H9 (cell line): Measurements from ENCODE around the gene MICAL2. TPM values are rescaled to one million over a fixed set of nuclear protein-coding genes. Genes with fewer than 3 reads are reported as not detected.
A peak's percentile ranks its signal among the peaks of the same experiment; 100 is the strongest.

Experiments
- DNase-seq: peaks from one replicate; pipeline ENCODE4 v3.0.0-alpha.2; 2017
- H2AFZ ChIP-seq: one replicate; pipeline ENCODE4 v1.6.1; 2013; ENCODE audit warnings: mild to moderate bottlenecking, low read length, control low read depth, moderate library complexity
- H2AK5ac ChIP-seq: 2 replicates; pipeline ENCODE4 v1.6.1; 2013; ENCODE audit warnings: low read length, control low read depth, mixed read lengths; ENCODE audit not compliant: insufficient read length
- H2BK120ac ChIP-seq: one replicate; pipeline ENCODE4 v1.6.1; 2013; ENCODE audit warnings: low read depth, mild to moderate bottlenecking, low read length, control low read depth, inconsistent platforms; ENCODE audit not compliant: poor library complexity, severe bottlenecking
- H2BK12ac ChIP-seq: 2 replicates; pipeline ENCODE4 v1.6.1; 2013; ENCODE audit warnings: low read length, control low read depth, mixed read lengths, low read depth; ENCODE audit not compliant: insufficient read length
- H2BK15ac ChIP-seq: 2 replicates; pipeline ENCODE4 v1.6.1; 2013; ENCODE audit warnings: low read depth, low read length, control low read depth
- H2BK20ac ChIP-seq: one replicate; pipeline ENCODE4 v1.6.1; 2013; ENCODE audit warnings: low read depth, mild to moderate bottlenecking, low read length, control low read depth, inconsistent platforms; ENCODE audit not compliant: poor library complexity, severe bottlenecking
- H2BK5ac ChIP-seq: 2 replicates; pipeline ENCODE4 v1.6.1; 2013; ENCODE audit warnings: low read length, control low read depth, mixed read lengths; ENCODE audit not compliant: insufficient read length
- H3K14ac ChIP-seq: 2 replicates; pipeline ENCODE4 v1.6.1; 2013; ENCODE audit warnings: low read length, control low read depth; ENCODE audit not compliant: insufficient read depth
- H3K18ac ChIP-seq: 2 replicates; pipeline ENCODE4 v1.6.1; 2013; ENCODE audit warnings: low read depth, mild to moderate bottlenecking, mixed read lengths, low read length, control low read depth; ENCODE audit not compliant: insufficient read length
- H3K23ac ChIP-seq: 2 replicates; pipeline ENCODE4 v1.6.1; 2013; ENCODE audit warnings: low read length, control low read depth, mixed read lengths, low read depth; ENCODE audit not compliant: insufficient read length
- H3K23me2 ChIP-seq: 2 replicates; pipeline ENCODE4 v1.6.1; 2013; ENCODE audit warnings: low read depth, mild to moderate bottlenecking, mixed read lengths, low read length, control low read depth; ENCODE audit not compliant: insufficient read length, poor library complexity, severe bottlenecking
- H3K27ac ChIP-seq: 2 replicates; pipeline ENCODE4 v1.5.1; 2013; ENCODE audit warnings: low read length, control low read depth, mixed read lengths, low read depth; ENCODE audit not compliant: insufficient read length
- H3K27me3 ChIP-seq: 2 replicates; pipeline ENCODE4 v1.6.1; 2013; ENCODE audit warnings: low read length, control low read depth, inconsistent platforms; ENCODE audit not compliant: insufficient read depth
- H3K4ac ChIP-seq: 2 replicates; pipeline ENCODE4 v1.6.1; 2013; ENCODE audit warnings: low read depth, mild to moderate bottlenecking, control low read depth, inconsistent platforms, low read length, moderate library complexity
- H3K4me1 ChIP-seq: 2 replicates; pipeline ENCODE4 v1.6.1; 2013; ENCODE audit warnings: low read length, control low read depth, inconsistent platforms; ENCODE audit not compliant: insufficient read depth
- H3K4me2 ChIP-seq: 2 replicates; pipeline ENCODE4 v1.6.1; 2013; ENCODE audit warnings: low read length, control low read depth, mixed read lengths; ENCODE audit not compliant: insufficient read length, insufficient read depth
- H3K56ac ChIP-seq: 2 replicates; pipeline ENCODE4 v1.6.1; 2013; ENCODE audit warnings: low read depth, mild to moderate bottlenecking, mixed read lengths, low read length, control low read depth; ENCODE audit not compliant: insufficient read length
- H3K79me1 ChIP-seq: 2 replicates; pipeline ENCODE4 v1.6.1; 2013; ENCODE audit warnings: low read depth, mild to moderate bottlenecking, moderate library complexity, low read length, control low read depth, inconsistent platforms; ENCODE audit not compliant: insufficient read depth, poor library complexity, severe bottlenecking
- H3K79me2 ChIP-seq: 2 replicates; pipeline ENCODE4 v1.6.1; 2013; ENCODE audit warnings: low read length, control low read depth, inconsistent platforms; ENCODE audit not compliant: insufficient read depth
- H3K9ac ChIP-seq: 2 replicates; pipeline ENCODE4 v1.6.1; 2013; ENCODE audit warnings: low read length, control low read depth, mixed read lengths; ENCODE audit not compliant: insufficient read length; ENCODE audit errors: extremely low read depth
- H3K9me3 ChIP-seq: one replicate; pipeline ENCODE4 v1.6.1; 2013; ENCODE audit warnings: low read depth, low read length, inconsistent platforms; ENCODE audit not compliant: control insufficient read depth
- H3T11ph ChIP-seq: one replicate; pipeline ENCODE4 v1.6.1; 2013; ENCODE audit warnings: mild to moderate bottlenecking, low read length, control low read depth, inconsistent platforms
- H4K20me1 ChIP-seq: one replicate; pipeline ENCODE4 v1.6.1; 2013; ENCODE audit not compliant: control insufficient read depth, insufficient read length, insufficient read depth
- H4K5ac ChIP-seq: 2 replicates; pipeline ENCODE4 v1.6.1; 2013; ENCODE audit warnings: low read depth, mild to moderate bottlenecking, mixed read lengths, low read length, control low read depth; ENCODE audit not compliant: insufficient read length
- H4K8ac ChIP-seq: replicated peaks from 2 replicates; pipeline ENCODE4 v1.6.1; 2013; ENCODE audit warnings: low read length, control low read depth, mixed read lengths, low read depth; ENCODE audit not compliant: insufficient read length
- H4K91ac ChIP-seq: 2 replicates; pipeline ENCODE4 v1.6.1; 2013; ENCODE audit warnings: low read depth, mild to moderate bottlenecking, moderate library complexity, mixed read lengths, low read length, control low read depth; ENCODE audit not compliant: insufficient read length
- H3K27ac Mint-ChIP-seq, 3 experiments: 2 replicates in 2 of 3; 3 replicates in 1 of 3; pipeline ENCODE4 v1.8.0; 2020 to 2021; ENCODE audit warnings: mixed read lengths in 3 of 3, mild to moderate bottlenecking in 1 of 3, moderate library complexity in 1 of 3
- H3K27me3 Mint-ChIP-seq: 2 replicates; pipeline ENCODE4 v1.8.0; 2021; ENCODE audit warnings: low read depth, mild to moderate bottlenecking, moderate library complexity, mixed read lengths
- H3K36me3 Mint-ChIP-seq, 3 experiments: 2 replicates in 2 of 3; 3 replicates in 1 of 3; pipeline ENCODE4 v1.8.0; 2020 to 2021; ENCODE audit warnings: low read depth in 3 of 3, mixed read lengths in 3 of 3; ENCODE audit not compliant: insufficient read depth in 1 of 3
- H3K4me1 Mint-ChIP-seq, 2 experiments: 2 replicates each; pipeline ENCODE4 v1.8.0; 2020; ENCODE audit warnings: mixed read lengths in 2 of 2
- H3K4me3 Mint-ChIP-seq, 2 experiments: 2 replicates in 1 of 2; 3 replicates in 1 of 2; pipeline ENCODE4 v1.8.0; 2020 to 2021; ENCODE audit warnings: mild to moderate bottlenecking in 2 of 2, mixed read lengths in 2 of 2, moderate library complexity in 1 of 2
- H3K9me3 Mint-ChIP-seq, 2 experiments: 2 replicates in 1 of 2; 3 replicates in 1 of 2; pipeline ENCODE4 v1.8.0; 2020; ENCODE audit warnings: mild to moderate bottlenecking in 2 of 2, mixed read lengths in 2 of 2, moderate library complexity in 1 of 2
- CTCF ChIP-seq: fragments of 200-600 bp; sonication (generic); conservative IDR thresholded peaks from 3 replicates; pipeline ENCODE4 v1.8.0; 2021; ENCODE audit warnings: antibody characterized with exemption, mild to moderate bottlenecking
- WGBS: extraction: QIAGEN DNeasy Blood & Tissue Kit; methylation state at CpG from one replicate; pipeline ENCODE4 v1.1.7; 2013; ENCODE audit warnings: missing lambda C conversion rate, low lambda C conversion rate, mixed read lengths; ENCODE audit not compliant: insufficient read length; ENCODE audit errors: extremely low coverage; 5-methylcytosine and 5-hydroxymethylcytosine counted together
- total RNA-seq: library from RNA; stranded (reverse); gene quantifications from 2 replicates; pipeline ENCODE4 v1.2.1, GENCODE V29; 2021

MICAL2 gene
- total RNA-seq, 1 experiment from 2014 or later: 4.7 TPM

- Histone ChIP-seq H3K14ac (no peak overlapping the region), H2BK15ac (no peak overlapping the region), H2BK120ac (no peak overlapping the region), H2AK5ac (no peak overlapping the region), H4K20me1 (no peaks in the 10 kb centered on the region), H3K79me2 (no peaks in the 10 kb centered on the region), H4K5ac (no peak overlapping the region), H3K4ac (no peak overlapping the region), H3K4me2 (no peak overlapping the region), H4K91ac (peak overlapping the region; percentile 26), H3T11ph (no peak overlapping the region), H4K8ac (no peak overlapping the region), H3K4me1 (no peaks in the 10 kb centered on the region), H3K27me3 (no peaks in the 10 kb centered on the region; the same call in 1 of the 2 replicates), H3K27ac (no peak overlapping the region), H3K9me3 (no peaks in the 10 kb centered on the region), H3K79me1 (no peaks in the 10 kb centered on the region), H2BK5ac (no peak overlapping the region), H3K9ac (no peak overlapping the region), H3K23me2 (no peaks in the 10 kb centered on the region), H3K56ac (no peak overlapping the region), H3K23ac (no peak overlapping the region), H3K18ac (no peak overlapping the region), H2BK12ac (no peak overlapping the region), H2AFZ (no peak overlapping the region), H2BK20ac (no peak overlapping the region)
- Mint-ChIP-seq H3K4me1 (peaks cover 10 to 11% of the 10 kb centered on the region in 2 experiments; a peak in 3 of 4 replicates), H3K9me3 (no peaks in the 10 kb centered on the region; a peak in 1 of 5 replicates), H3K36me3 (no peaks in the 10 kb centered on the region), H3K4me3 (no peak overlapping the region), H3K27me3 (peaks cover 7% of the 10 kb centered on the region), H3K27ac (no peak overlapping the region)
- WGBS: no CpG with 5 or more reads among the region's 15 CpGs
- DNase-seq: no peak
- no peak for TF ChIP-seq CTCF
Observed at GRCh38 chr11:12075822-12076821, 34.3 kb upstream of the MICAL2 start.
